Uterus (tissue), 4 donors: ENCODE measurements around the gene COL27A1. TPM values are rescaled to one million over a fixed set of nuclear protein-coding genes. Genes with fewer than 3 reads are reported as not detected.
A peak's percentile ranks its signal among the peaks of the same experiment; 100 is the strongest.

Experiments
- DNase-seq, 2 donors: peaks; one replicate each; pipeline ENCODE4 v3.0.0-alpha.2; 2019 to 2020
- H3K27ac ChIP-seq, 2 donors: fragments of 200-600 bp; sonication (generic); 1 replicate in 1 of 2; 2 replicates in 1 of 2; pipeline ENCODE4 v1.5.1; 2016 to 2018
- H3K27me3 ChIP-seq, 2 donors: fragments of 200-600 bp; sonication (generic); one replicate each; pipeline ENCODE4 v1.5.1; 2018 to 2019; ENCODE audit warnings: control low read depth in 1 of 2
- H3K36me3 ChIP-seq, 2 donors: fragments of 200-600 bp; sonication (generic); one replicate each; pipeline ENCODE4 v1.5.1; 2019; ENCODE audit warnings: control low read depth in 1 of 2
- H3K4me1 ChIP-seq, 2 donors: fragments of 200-600 bp; sonication (generic); one replicate each; pipeline ENCODE4 v1.5.1; 2018 to 2019; ENCODE audit warnings: control low read depth in 1 of 2
- H3K4me3 ChIP-seq, 2 donors: fragments of 200-600 bp; sonication (generic); 1 replicate in 1 of 2; 2 replicates in 1 of 2; pipeline ENCODE4 v1.5.1; 2018 to 2019; ENCODE audit warnings: mild to moderate bottlenecking in 1 of 2
- H3K9me3 ChIP-seq, 2 donors: fragments of 200-600 bp; sonication (generic); one replicate each; pipeline ENCODE4 v1.5.1; 2019; ENCODE audit warnings: control low read depth in 1 of 2
- POLR2A ChIP-seq, 2 donors: fragments of 450-650 bp; IDR thresholded peaks; one replicate each; pipeline ENCODE4 v1.6.1; 2016; ENCODE audit warnings: antibody characterized with exemption in 2 of 2, mild to moderate bottlenecking in 1 of 2, moderate library complexity in 1 of 2
- intact Hi-C: fragments of 100-400 bp; cut with DNase I; formaldehyde crosslinking; loops from one replicate; pipeline ENCODE4 v1.15.1; 2023; ENCODE audit warnings: low total_unique reads
- total RNA-seq, 4 donors: library from RNA; depleted of rRNA in 3 of 4; stranded (reverse); fragments of >200 nt in 3 of 4; gene quantifications; one replicate each; pipeline versions ENCODE4 v1.1.0 to v1.2.4, GENCODE V29; 2014 to 2023
- TF ChIP-seq, protein P1 (sequence below), 4 experiments: fragments of 200-600 bp in 2 of 4; fragments of 450-650 bp in 2 of 4; sonication (generic) in 2 of 4; IDR thresholded peaks; one replicate each; pipeline ENCODE4 v1.5.1; 2016 to 2019; ENCODE audit warnings: antibody characterized with exemption in 4 of 4, mild to moderate bottlenecking in 2 of 4, moderate library complexity in 1 of 4
- donor health status: DM: yes; HTN: yes; CAD: no.

Gene COL27A1
- total RNA-seq, 4 donors from 2014 or later = 7.9 to 52.9 (median 43.3) TPM

DNA sequence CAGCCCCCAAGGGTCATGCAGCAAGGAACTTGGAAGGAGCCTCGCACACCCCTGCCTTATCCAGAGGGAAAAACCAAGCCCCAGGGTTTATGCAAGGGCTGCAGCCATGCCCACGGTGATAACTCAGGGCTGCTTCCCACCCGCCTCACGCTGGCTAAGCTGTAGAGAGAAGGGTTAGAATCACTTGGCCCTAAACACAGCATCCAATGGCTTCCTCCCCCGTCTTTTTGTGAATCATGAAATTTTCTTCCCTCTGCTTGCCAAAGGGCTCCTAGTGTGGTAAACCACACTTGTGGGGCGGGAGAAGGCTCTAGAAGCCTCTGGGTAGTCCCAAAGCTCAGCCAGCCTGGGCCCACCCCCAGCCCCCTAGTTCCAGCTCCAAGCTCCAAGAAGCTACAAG, 111.6 kb downstream of the COL27A1 start:
- no peak overlapping the region for H3K4me3 ChIP-seq
- intact Hi-C loops = no loop called here
- H3K36me3 ChIP-seq = no peaks in the 10 kb centered on the region
- no peak overlapping the region for H3K27ac ChIP-seq
- no peaks in the 10 kb centered on the region for H3K27me3 ChIP-seq
- H3K9me3 ChIP-seq = no peaks in the 10 kb centered on the region
- peak in 1 of 2 donors; percentile 39 for DNase-seq
- H3K4me1 ChIP-seq = no peaks in the 10 kb centered on the region
- TF ChIP-seq, protein P1, sequence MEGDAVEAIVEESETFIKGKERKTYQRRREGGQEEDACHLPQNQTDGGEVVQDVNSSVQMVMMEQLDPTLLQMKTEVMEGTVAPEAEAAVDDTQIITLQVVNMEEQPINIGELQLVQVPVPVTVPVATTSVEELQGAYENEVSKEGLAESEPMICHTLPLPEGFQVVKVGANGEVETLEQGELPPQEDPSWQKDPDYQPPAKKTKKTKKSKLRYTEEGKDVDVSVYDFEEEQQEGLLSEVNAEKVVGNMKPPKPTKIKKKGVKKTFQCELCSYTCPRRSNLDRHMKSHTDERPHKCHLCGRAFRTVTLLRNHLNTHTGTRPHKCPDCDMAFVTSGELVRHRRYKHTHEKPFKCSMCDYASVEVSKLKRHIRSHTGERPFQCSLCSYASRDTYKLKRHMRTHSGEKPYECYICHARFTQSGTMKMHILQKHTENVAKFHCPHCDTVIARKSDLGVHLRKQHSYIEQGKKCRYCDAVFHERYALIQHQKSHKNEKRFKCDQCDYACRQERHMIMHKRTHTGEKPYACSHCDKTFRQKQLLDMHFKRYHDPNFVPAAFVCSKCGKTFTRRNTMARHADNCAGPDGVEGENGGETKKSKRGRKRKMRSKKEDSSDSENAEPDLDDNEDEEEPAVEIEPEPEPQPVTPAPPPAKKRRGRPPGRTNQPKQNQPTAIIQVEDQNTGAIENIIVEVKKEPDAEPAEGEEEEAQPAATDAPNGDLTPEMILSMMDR (IDR thresholded peaks at IDR 0.05) = no peak
- no peak for TF ChIP-seq POLR2A (IDR thresholded peaks at IDR 0.05)

DNA sequence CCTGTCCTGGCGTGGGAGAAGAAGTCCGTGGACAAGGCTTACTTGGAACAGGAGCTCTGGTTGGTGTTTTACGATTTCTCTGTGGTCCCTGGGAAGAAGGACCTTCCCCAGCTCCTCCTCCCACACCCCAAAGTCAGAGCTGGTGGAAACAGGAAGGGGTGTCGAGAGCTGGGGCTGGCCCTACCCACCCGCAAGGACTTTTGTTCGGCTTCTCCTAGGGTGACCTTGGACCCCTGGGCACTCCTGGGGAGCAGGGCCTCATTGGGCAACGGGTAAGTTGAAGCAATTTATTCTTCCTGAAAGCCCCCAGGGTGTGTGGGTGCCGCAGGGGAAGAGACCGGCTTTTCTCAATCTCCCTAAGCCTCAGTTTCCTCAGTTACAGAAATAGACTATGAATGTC, 113.7 kb downstream of the COL27A1 start:
- Histone ChIP-seq H3K4me3 (no peak overlapping the region), H3K27me3 (no peaks in the 10 kb centered on the region), H3K27ac (no peak overlapping the region), H3K4me1 (no peaks in the 10 kb centered on the region), H3K36me3 (no peaks in the 10 kb centered on the region), H3K9me3 (no peaks in the 10 kb centered on the region)
- TF ChIP-seq, protein P1 (IDR thresholded peaks at IDR 0.05) = no peak
- TF ChIP-seq POLR2A (IDR thresholded peaks at IDR 0.05) = no peak
- intact Hi-C loops = no loop called here
- DNase-seq = no peak

DNA sequence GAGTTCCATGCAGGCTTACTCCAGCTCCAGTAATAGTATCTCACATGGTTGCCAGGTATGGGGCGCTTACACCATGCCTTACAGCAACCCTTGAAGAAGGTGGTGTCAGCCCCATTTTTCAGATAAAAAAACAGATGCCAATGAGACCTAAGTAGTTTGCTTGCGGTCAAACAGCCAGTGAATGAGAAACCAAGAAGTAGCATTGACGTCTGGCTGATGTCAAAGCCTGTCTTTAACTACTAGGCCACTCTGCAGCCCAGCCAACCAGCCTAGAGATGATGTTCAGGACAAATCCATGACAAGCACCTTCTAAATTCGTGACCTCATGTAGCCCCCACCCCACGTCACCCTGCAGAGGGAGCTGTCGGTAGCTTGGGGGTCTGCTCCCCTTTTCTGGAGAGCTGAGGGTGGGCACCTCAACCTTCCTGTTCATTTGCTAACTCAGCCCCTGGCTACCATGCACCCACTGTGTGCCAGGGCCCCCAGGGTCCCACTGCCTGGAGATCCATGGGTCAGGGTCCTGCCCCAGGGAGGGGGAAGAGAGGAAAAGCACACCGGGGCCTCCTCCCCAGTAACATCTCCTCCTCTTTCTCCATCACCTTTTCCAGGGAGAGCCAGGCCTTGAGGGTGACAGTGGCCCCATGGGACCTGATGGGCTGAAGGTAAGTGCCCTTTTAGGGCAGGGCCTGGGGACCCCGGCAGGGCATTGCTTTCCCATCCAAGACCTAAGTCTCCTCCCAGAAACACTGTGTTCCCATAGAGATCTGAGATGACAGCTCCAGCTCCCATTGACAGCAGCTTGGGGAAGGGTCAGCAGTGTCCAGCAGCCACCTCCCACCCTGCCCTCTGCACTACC, 115.0 kb downstream of the COL27A1 start:
- Histone ChIP-seq H3K36me3 (no peaks in the 10 kb centered on the region), H3K27ac (no peak overlapping the region), H3K4me1 (no peaks in the 10 kb centered on the region), H3K9me3 (no peaks in the 10 kb centered on the region), H3K4me3 (no peak overlapping the region), H3K27me3 (no peaks in the 10 kb centered on the region)
- DNase-seq = no peak
- intact Hi-C loops = no loop called here
- TF ChIP-seq, protein P1 (IDR thresholded peaks at IDR 0.05) = no peak
- no peak for TF ChIP-seq POLR2A (IDR thresholded peaks at IDR 0.05)

DNA sequence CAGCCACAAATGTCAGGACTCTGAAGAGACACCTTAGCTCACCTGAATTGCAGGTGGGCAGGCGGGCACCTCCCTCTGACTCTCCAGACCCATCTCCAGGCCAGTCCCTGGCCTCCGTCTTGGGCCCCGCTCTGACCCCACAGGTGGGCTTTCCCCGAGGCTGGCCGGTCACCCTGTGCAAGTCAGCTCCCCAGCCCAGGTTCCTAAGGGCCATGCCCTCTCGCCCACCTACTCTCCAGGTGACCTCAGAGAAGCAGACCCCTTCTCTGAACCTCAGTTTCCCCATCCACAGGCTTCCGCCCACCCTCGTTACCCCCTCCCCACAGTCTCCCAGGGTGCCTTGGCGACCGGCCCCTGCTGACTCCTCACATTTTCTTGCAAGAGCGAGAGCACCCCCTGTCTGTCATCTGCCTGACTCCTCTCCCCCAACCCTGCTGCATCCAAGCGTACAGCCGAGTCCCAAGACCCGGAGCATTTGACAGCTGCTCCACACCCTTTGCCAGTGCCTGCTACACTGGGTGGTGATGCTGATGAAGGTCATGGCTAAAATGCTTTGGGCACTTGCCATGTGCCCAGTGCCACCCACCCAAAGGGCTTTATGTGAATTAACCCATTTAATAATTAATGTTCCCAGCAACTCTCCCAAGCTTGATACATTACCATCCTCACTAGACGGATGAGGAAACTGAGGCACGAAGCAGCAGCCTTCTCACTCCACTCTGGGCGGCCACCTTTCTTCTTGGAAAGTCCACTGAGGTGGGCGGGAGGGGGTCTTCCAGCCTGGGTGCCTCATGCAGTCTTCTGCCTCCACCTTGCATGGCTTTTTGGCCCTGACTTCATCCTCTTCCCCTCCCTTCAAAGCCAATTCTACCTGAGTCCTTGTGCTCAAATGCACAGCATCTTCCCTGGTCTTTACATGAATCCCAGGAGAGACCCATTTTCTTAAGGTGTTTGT, 116.5 kb downstream of the COL27A1 start:
- TF ChIP-seq, protein P1 (IDR thresholded peaks at IDR 0.05) = peak; percentile 28 to 53 (median 46)
- no peak for TF ChIP-seq POLR2A (IDR thresholded peaks at IDR 0.05)
- H3K9me3 ChIP-seq = no peaks in the 10 kb centered on the region
- no peaks in the 10 kb centered on the region for H3K36me3 ChIP-seq
- no peaks in the 10 kb centered on the region for H3K27me3 ChIP-seq
- peak; percentile 54 to 63 for DNase-seq
- no peak overlapping the region for H3K4me3 ChIP-seq
- H3K27ac ChIP-seq = no peak overlapping the region
- intact Hi-C loops = no loop called here
- no peaks in the 10 kb centered on the region for H3K4me1 ChIP-seq
